Karpas-422 (cell line): ENCODE results near the gene DMRTC1. TPM values are rescaled to one million over a fixed set of nuclear protein-coding genes. Genes with fewer than 3 reads are reported as not detected.
"Not testable (repeated sequence)": the region's sequence is repeated elsewhere in the genome, so short reads cannot be mapped to it uniquely, and the experiment has no call there.

Source experiments
- DNase-seq: peaks from one replicate; pipeline ENCODE4 v3.0.0-alpha.2; 2015
- H2AFZ ChIP-seq: fragments of 200-600 bp; sonication (generic); 2 replicates; pipeline ENCODE4 v1.6.1; 2014; ENCODE audit warnings: antibody characterized with exemption, low read length, mixed read lengths
- H3K27ac ChIP-seq: fragments of 200-600 bp; sonication (generic); 2 replicates; pipeline ENCODE4 v1.5.1; 2014; ENCODE audit warnings: mild to moderate bottlenecking, low read length, moderate library complexity
- H3K27me3 ChIP-seq: fragments of 200-600 bp; sonication (generic); 2 replicates; pipeline ENCODE4 v1.6.1; 2014; ENCODE audit warnings: low read length, mixed read lengths
- H3K36me3 ChIP-seq: fragments of 200-600 bp; sonication (generic); 2 replicates; pipeline ENCODE4 v1.6.1; 2014; ENCODE audit warnings: low read length, mixed read lengths; ENCODE audit not compliant: insufficient read depth
- H3K4me1 ChIP-seq: fragments of 200-600 bp; sonication (generic); 2 replicates; pipeline ENCODE4 v1.6.1; 2014; ENCODE audit warnings: mild to moderate bottlenecking, low read length, mixed read lengths
- H3K4me2 ChIP-seq: fragments of 200-600 bp; sonication (generic); 2 replicates; pipeline ENCODE4 v1.6.1; 2014; ENCODE audit warnings: low read length, low read depth, mild to moderate bottlenecking; ENCODE audit not compliant: poor library complexity, severe bottlenecking
- H3K4me3 ChIP-seq: fragments of 200-600 bp; sonication (generic); 2 replicates; pipeline ENCODE4 v1.5.1; 2014; ENCODE audit warnings: mild to moderate bottlenecking, antibody characterized with exemption, low read length, mixed read lengths
- H3K79me2 ChIP-seq: fragments of 200-600 bp; sonication (generic); 2 replicates; pipeline ENCODE4 v1.6.1; 2014; ENCODE audit warnings: mild to moderate bottlenecking, low read length, mixed read lengths
- H3K9ac ChIP-seq: fragments of 200-600 bp; sonication (generic); 2 replicates; pipeline ENCODE4 v1.6.0; 2014; ENCODE audit warnings: low read length
- H3K9me2 ChIP-seq: fragments of 200-600 bp; sonication (generic), shearing (Covaris generic); replicated peaks from 2 replicates; pipeline ENCODE4 v1.6.0; 2014; ENCODE audit warnings: mild to moderate bottlenecking, low read length, moderate library complexity; ENCODE audit not compliant: insufficient read depth
- H3K9me3 ChIP-seq: fragments of 300-700, 200-600 bp; sonication (generic); 2 replicates; pipeline ENCODE4 v1.6.1; 2014; ENCODE audit warnings: low read length, mixed read lengths
- H4K20me1 ChIP-seq: fragments of 200-600 bp; sonication (generic); 2 replicates; pipeline ENCODE4 v1.6.1; 2014; ENCODE audit warnings: mild to moderate bottlenecking, antibody characterized with exemption, low read length, low read depth; ENCODE audit not compliant: insufficient read depth
- total RNA-seq: library from RNA; depleted of rRNA; stranded (reverse); fragments of >200 nt; shearing (Covaris generic); gene quantifications from 2 replicates; pipeline ENCODE4 v1.2.3, GENCODE V29; 2014; ENCODE audit warnings: low replicate concordance

DMRTC1 gene
- total RNA-seq, 1 experiment from 2014 or later, result not detected

DNA sequence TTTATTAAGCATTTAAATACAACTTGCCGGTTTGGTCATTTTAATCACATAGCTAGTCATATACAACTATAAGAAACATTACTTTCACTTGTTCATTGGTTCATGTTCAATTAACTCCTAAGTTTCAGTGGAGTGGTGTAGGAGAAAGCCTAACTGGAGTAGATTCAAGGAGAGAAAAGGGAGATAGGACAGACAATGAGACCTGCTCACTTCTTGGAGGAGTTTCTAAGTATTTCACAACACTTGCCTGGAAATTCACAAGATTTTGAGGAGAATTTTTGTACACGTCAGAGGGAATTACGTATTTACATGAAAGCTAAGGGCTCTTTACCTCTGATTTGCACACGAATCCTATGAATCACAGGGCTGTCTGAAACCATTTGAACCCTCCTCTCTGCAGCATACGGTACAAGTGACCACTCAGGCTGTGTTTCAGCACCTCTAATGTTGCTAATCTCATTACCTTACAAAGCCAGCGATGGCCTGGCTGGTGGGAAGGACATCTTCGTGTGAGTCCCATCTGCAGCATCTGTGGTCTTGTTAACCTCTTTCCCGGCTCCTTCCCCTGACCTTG, 6.7 kb downstream of the DMRTC1 start:
- not testable (repeated sequence) for H3K4me2 ChIP-seq, H3K36me3 ChIP-seq, H3K4me3 ChIP-seq, H3K9ac ChIP-seq, H4K20me1 ChIP-seq, H3K9me2 ChIP-seq, H3K27ac ChIP-seq, H3K4me1 ChIP-seq, H3K9me3 ChIP-seq, H3K27me3 ChIP-seq, H2AFZ ChIP-seq, DNase-seq, H3K79me2 ChIP-seq

- DNase-seq, H3K9ac ChIP-seq, H3K79me2 ChIP-seq, H3K27me3 ChIP-seq, H2AFZ ChIP-seq, H3K27ac ChIP-seq, H3K36me3 ChIP-seq, H3K9me3 ChIP-seq, H3K9me2 ChIP-seq, H3K4me2 ChIP-seq, H3K4me3 ChIP-seq, H4K20me1 ChIP-seq, H3K4me1 ChIP-seq: not testable (repeated sequence)
Observed at GRCh38 chrX:72936455-72936854, 7.2 kb downstream of the DMRTC1 start.

DNA sequence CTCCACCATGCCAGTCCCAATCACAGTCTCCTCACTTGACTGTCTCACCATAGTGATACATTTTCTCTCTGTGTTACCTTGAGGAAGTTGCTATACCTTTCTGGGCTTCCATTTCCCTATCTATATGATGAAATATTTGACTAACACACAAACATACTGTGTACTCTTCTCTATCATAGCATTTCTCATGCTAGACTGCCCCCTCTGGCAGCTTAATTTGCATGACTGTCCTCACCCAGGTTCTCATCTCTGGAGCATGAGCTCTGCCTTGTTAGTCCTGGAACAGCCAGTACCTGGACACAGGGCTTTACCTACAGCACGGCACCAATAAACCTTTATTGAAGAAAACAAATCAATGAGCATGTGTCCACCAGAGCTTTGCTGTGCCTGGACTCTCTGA, 11.4 kb downstream of the DMRTC1 start:
- not testable (repeated sequence) for H3K9me2 ChIP-seq, H3K4me2 ChIP-seq, H2AFZ ChIP-seq, H3K9me3 ChIP-seq, H3K9ac ChIP-seq, H4K20me1 ChIP-seq, H3K79me2 ChIP-seq, H3K27ac ChIP-seq, H3K4me3 ChIP-seq, H3K4me1 ChIP-seq, H3K27me3 ChIP-seq, DNase-seq, H3K36me3 ChIP-seq

GRCh38 chrX:72916096-72916495, 27.5 kb downstream of the DMRTC1 start:
- not testable (repeated sequence) for H3K27ac ChIP-seq, H3K27me3 ChIP-seq, H3K4me2 ChIP-seq, H3K79me2 ChIP-seq, DNase-seq, H3K4me3 ChIP-seq, H3K36me3 ChIP-seq, H3K9ac ChIP-seq, H3K9me3 ChIP-seq, H4K20me1 ChIP-seq, H3K9me2 ChIP-seq, H2AFZ ChIP-seq, H3K4me1 ChIP-seq

DNA sequence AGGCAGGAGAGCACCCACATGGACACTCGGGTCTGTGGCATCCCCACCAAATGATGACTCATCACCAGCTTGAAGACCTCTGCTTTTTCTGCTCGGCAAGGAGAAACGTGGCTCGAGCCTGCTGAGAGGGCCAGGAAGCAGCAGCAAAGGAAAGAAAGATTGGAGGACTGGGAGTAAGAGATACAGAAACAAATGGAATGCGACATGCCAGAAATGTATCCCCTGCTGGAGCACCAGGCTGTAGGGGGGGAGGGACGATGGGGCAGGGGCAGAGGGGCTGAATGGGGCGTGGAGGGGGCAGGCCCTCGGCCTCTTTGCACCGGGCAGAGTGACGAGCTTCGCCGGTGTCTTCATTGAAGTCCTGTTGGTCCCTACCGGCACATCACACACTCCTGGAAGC, 31.3 kb downstream of the DMRTC1 start, which contains the start of gene FAM236C:
FAM236C (plus strand) TSS at position 301 of the 400 bp plus-strand sequence. CDS start 100 bp downstream, outside the sequence.
- H3K9me2 ChIP-seq, H3K9ac ChIP-seq, DNase-seq, H3K79me2 ChIP-seq, H3K9me3 ChIP-seq, H3K4me1 ChIP-seq, H2AFZ ChIP-seq, H3K27ac ChIP-seq, H3K27me3 ChIP-seq, H3K4me2 ChIP-seq, H3K4me3 ChIP-seq, H4K20me1 ChIP-seq, H3K36me3 ChIP-seq: not testable (repeated sequence)

GRCh38 chrX:72889740-72890139, 53.9 kb downstream of the DMRTC1 start:
- H3K4me1 ChIP-seq, H3K9me3 ChIP-seq, H3K27me3 ChIP-seq, H4K20me1 ChIP-seq, H3K9me2 ChIP-seq, H3K36me3 ChIP-seq, H3K79me2 ChIP-seq, H3K27ac ChIP-seq, H2AFZ ChIP-seq, H3K4me3 ChIP-seq, H3K9ac ChIP-seq, H3K4me2 ChIP-seq, DNase-seq: not testable (repeated sequence)

DNA sequence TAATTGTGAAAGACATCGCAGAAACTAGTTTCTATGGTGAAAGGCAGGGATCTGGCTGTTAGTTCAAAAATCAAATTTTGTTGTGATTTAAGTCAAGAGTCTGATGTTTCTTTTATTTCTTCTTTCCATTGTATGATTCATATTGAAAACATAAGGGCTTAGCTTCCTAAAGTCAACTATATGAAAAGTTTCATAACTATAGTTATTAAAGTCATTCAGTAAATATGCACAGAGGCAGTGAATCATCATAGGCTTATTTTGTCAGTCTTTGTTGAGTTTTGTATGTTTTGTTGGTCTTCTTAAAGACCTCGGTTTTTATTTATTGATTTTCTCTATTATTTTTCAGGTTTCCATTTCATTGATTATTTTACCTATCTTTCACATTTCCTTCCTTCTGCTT, 60.7 kb downstream of the DMRTC1 start:
- DNase-seq, H3K4me2 ChIP-seq, H3K36me3 ChIP-seq, H4K20me1 ChIP-seq, H3K4me1 ChIP-seq, H3K79me2 ChIP-seq, H2AFZ ChIP-seq, H3K9ac ChIP-seq, H3K27me3 ChIP-seq, H3K27ac ChIP-seq, H3K9me3 ChIP-seq, H3K9me2 ChIP-seq, H3K4me3 ChIP-seq: not testable (repeated sequence)

GRCh38 chrX:72837532-72837931, 106.1 kb downstream of the DMRTC1 start:
- H2AFZ ChIP-seq, H4K20me1 ChIP-seq, H3K9me3 ChIP-seq, H3K9ac ChIP-seq, DNase-seq, H3K36me3 ChIP-seq, H3K27me3 ChIP-seq, H3K4me3 ChIP-seq, H3K9me2 ChIP-seq, H3K4me1 ChIP-seq, H3K4me2 ChIP-seq, H3K79me2 ChIP-seq, H3K27ac ChIP-seq: not testable (repeated sequence)

- H4K20me1 ChIP-seq, H3K4me2 ChIP-seq, H3K79me2 ChIP-seq, H3K4me1 ChIP-seq, H3K36me3 ChIP-seq, H3K9me3 ChIP-seq, H2AFZ ChIP-seq, H3K27me3 ChIP-seq, H3K4me3 ChIP-seq, DNase-seq, H3K27ac ChIP-seq, H3K9me2 ChIP-seq, H3K9ac ChIP-seq: not testable (repeated sequence)
Observed at GRCh38 chrX:72830701-72831100, 112.9 kb downstream of the DMRTC1 start.
